ENCODE data around the gene MMP15.

DNA sequence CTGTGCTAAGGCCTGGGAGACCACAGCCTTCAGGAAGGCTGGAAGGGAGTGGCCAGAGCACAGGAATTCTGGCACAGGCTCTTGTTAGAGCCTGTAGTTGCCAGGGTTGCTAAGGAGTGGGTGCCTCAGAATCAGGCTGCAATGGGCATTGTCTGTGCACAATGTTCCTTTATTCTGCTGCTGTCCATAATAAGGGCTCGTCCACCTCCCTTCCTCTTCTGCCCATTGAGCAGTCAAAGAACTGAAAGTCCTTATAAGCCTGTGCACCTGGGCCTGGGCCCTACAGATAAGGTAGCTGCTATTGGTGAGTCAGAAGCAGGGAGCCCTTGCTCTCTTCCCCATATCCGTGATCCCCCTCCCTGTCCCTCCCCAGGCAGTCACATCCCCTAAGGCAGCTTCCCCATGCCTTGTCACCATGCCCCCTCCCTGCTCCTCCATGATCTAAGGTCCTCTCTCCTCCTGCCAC lies 49.2 kb upstream of the MMP15 start:
- TF ChIP-seq, protein P1, sequence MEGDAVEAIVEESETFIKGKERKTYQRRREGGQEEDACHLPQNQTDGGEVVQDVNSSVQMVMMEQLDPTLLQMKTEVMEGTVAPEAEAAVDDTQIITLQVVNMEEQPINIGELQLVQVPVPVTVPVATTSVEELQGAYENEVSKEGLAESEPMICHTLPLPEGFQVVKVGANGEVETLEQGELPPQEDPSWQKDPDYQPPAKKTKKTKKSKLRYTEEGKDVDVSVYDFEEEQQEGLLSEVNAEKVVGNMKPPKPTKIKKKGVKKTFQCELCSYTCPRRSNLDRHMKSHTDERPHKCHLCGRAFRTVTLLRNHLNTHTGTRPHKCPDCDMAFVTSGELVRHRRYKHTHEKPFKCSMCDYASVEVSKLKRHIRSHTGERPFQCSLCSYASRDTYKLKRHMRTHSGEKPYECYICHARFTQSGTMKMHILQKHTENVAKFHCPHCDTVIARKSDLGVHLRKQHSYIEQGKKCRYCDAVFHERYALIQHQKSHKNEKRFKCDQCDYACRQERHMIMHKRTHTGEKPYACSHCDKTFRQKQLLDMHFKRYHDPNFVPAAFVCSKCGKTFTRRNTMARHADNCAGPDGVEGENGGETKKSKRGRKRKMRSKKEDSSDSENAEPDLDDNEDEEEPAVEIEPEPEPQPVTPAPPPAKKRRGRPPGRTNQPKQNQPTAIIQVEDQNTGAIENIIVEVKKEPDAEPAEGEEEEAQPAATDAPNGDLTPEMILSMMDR (IDR thresholded peaks at IDR 0.05), result no peak
- TF ChIP-seq POLR2A (IDR thresholded peaks at IDR 0.05) (no peak), POLR2AphosphoS5 (IDR thresholded peaks at IDR 0.05) (no peak), EP300 (IDR thresholded peaks at IDR 0.05; ENCODE audit: low read depth) (no peak)

Measured in transverse colon (tissue), 4 donors.